T47D (cell line): ENCODE results near the gene GAA.

ENCODE experiments used
- DNase-seq, 2 experiments: peaks; one replicate each; pipeline versions ENCODE4 v3.0.0 to v3.0.0-alpha.2; 2011 to 2012; ENCODE audit warnings: low read depth in 1 of 2, low spot score in 1 of 2
- JUND ChIP-seq: IDR thresholded peaks from 2 replicates; pipeline ENCODE4 v1.6.1; 2012; ENCODE audit warnings: low read depth
- in situ Hi-C: cut with HindIII; loops from 2 replicates; pipeline ENCODE4 v1.10.0; 2016; ENCODE audit warnings: low sequenced_read_pairs, low pct_unique_long_range_greater_than_20kb

The GAA gene

DNA sequence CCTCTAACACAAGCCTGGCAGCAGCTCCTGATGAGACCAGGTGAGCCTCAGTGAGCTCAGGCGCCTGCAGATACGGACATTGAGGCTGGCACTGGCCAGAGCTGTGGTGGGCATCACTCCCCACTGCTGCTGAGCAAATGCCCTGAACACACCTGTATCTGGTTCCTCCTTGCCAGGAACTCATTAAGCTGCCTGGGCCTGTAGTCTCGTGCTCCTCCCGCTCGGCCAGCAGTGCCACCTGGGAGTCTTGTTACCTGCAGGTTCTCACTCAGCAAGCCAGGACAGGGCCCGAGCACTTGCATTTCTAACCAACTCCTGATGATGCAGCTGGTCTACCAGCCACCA is 32.2 kb downstream of the GAA start:
- in situ Hi-C loops, result no loop called here
- no peak for DNase-seq
- no peak for TF ChIP-seq JUND

DNA sequence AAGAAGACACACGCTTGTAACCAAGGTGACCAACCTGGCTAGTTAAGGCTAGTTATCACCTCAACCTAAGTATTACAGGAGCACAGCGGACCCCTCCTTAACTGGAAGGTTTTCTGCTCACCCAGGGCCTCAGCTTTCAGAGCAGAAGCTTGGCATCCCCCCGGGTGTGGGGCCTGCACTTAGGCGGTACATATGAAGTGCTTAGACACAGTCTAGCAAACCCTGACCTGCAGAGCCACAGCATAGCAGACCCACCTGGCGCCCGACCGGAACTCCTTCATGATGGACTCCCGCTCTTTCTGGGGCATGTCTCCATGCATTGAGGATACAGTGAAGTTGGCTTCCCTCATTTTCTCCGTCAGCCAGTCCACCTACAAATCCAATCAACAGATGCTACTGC is 35.8 kb downstream of the GAA start:
- in situ Hi-C loops, result no loop called here
- no peak for DNase-seq
- no peak for TF ChIP-seq JUND

DNA sequence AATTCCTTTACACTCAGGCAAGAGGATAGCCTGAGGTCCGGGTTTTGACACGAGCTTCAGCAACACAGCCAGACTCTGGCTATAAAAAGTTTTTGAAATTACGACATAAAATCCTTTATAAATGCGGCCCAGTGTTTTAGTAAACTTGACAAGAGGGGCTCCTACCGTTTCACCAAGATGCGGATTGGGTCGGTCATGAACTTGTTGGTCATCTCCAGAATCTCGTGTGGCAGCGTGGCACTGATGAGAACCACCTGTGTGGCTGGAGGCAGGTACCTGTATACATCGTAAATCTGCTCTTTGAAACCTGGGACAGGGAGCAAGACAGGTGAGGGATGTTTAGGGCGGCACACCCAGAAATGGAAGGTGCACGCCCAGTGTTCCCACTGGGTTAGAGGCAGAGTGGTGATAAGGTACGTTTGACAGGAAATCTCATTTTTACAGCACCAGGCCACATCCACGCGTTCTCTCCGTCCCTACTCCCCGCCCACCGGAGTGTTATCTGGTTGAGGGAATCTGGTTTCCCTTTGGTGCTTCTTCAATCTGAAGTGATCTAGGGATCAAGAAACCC is 37.6 kb downstream of the GAA start:
- in situ Hi-C loops, result no loop called here
- no peak for DNase-seq
- no peak for TF ChIP-seq JUND

DNA sequence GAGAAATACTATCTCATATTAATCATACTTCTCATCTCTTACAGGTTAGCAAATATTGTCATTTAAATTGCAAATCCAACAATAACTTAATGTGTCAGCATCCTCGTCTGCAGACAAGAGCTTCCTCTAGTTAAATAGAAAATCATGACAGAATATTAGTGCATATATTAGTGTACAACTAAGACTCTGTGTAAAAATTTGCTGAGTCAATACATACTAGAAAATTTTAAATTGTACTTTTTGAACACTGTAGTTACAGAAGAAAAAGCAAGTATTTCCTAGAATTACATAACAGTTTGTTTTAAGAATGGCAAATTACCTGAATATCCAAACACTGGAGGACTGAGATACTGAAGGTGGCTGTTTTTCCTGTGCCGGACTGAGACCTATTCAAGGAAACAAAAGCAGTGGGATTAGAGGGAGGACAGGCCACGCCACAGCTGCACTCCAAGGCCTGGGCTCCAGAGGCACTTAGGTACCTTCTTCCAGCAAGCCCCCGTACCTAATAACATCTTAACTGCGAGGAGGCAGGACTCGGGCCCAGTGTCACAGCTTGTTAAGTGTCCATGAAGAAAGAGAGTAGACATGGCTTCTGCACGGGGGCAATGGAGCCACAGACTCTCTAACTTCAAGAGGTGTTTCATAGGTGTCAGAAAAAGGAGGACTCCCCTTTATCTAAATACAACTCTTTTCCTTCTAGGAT is 40.2 kb downstream of the GAA start:
- in situ Hi-C loops, result no loop called here
- TF ChIP-seq JUND, result no peak
- no peak for DNase-seq

DNA sequence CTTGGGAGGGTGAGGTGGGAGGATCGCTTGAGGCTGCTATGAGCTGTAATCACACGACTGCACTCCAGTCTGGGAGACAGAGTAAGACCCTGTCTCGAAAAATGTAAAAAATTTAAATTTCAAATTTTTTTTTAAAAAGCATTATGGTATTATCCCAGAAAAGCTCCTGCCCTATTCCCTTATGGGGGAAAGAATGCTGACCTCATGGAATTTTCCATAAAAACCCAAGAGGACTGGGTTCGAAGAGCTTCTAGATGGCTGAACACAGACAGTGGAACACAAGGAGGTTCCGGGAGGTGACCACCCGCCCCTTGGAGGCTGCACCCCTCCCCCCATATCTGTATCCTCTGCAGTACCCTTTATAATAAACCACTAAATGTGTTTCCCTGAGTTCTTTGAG is 41.5 kb downstream of the GAA start:
- no peak for TF ChIP-seq JUND
- no peak for DNase-seq
- in situ Hi-C loops, result no loop called here

DNA sequence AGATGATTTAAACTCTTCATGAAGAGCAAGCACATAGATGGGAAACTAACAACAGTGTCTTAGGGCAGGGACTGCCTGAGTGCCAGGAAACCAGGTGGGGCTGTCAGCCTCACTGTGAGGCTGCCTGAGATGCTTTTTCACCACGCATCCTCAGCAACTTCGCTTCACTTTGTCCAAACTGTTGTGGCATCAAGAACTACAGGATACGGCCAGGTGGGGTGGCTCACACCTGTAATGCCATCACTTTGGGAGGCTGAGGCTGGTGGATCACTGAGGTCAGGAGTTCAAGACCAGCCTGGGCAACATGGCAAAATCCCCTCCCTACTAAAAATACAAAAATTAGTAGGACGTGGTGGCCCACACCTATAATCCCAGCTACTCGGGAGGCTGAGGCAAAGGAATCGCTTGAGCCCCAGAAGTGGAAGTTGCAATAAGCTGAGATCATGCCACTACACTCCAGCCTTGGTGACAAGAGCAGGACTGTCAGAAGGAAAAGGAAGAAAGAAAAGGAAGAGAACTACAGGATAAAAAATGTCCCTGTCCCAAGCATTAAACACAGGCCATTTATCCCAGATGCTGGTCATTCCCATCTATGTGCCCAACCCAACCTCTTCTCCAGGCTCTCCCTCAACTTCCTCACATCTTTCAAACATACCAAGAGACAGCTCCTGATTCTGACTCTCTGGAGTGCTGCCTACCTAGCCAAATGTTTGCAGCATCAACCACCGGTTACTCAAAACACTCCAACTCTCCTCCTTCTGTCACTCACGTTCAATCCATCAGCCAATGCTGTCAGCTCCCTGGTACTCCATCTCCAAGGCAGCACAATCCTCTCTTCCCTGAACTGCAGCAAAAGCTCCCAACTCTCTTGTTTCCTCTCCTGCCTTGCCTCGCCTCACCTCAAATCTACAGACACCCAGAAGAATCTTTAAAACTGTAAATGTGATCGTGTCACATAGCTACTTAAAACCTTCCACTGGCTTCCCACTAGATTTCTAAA is 44.0 kb downstream of the GAA start:
- no peak for TF ChIP-seq JUND
- in situ Hi-C loops, result no loop called here
- DNase-seq, result peak in 1 of 2 experiments; percentile 44

DNA sequence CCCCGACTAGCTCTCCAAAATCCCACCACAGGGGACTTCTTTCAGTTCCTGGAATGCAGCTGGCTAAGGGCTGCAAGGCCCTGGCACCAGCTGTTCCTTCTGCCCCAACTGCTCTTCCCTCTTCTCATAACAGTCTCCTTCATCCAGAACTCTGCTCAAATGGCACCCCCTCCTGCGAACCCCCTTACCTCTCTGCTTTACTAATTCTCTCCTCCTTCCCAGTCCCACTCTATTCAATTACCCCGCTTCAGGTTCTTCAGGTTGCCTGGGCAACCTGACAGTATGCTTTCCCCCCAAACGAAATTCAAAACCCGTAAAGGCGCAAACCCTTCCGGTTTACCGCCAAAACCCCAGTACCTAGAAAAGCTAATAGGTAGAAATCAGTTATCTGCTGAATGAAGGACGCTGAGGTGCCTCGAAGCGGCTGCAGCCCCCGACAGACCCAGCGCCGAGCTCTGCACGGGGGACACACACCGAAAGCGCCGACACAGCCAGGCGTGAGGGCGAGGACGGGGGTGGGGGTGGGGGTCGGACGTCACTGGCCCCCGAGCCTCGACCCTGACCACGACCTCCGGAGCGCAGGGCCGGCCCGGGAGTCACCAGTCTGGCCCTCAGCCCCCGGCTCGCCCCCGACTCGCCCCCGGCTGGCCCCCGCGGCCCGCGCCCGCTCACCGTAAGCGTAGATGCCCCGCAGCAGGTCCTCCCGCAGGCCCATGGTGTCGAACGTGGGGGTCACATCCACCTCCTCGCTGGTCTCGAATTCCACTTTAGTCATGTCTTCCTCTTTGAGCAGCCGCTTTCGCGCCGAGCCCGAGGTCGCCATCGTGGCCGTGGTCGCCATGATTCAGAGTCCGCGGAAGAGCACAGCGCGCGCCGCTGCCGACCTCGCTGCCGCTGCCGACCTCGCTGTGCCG is 45.0 kb downstream of the GAA start:
- no peak for DNase-seq
- no peak for TF ChIP-seq JUND
- in situ Hi-C loops, result no loop called here

DNA sequence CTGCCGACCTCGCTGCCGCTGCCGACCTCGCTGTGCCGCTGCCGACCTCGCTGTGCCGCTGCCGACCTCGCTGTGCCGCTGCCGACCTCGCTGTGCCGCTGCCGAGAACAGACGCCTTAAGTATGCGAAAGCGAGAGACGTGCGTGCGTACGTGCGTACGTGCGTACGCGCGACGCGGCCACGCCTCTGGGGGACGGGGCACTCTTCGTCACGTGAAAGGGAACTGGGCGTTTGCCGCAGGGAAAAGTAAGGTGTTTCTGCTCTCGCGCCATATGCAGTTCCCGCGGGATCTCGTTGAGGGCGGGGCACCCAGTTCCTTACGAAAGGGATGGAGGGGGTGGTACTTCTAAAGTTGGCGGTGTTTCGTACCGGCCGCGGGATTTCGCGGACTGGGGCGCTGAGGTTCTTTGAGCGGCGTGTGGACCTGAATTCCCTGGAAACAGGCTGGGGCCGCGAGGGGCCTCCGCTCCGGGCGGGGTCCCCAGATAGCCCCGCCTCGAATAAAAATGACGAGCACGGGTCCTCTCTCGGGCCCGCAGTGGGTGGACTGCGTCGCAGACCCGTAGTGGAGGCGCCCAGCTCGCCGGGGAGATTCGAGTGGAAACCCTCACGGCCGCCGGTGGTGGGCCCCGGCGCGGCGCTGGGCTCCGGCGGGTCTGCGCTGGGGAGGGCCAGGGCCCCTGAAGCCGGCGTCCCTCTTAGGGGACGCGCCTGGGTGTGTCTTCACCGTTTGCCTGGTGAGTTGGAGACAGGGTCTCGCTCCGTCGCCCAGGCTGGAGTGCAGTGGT is 45.8 kb downstream of the GAA start, which contains the start of gene EIF4A3:
Gene EIF4A3, minus strand, starts transcription at position 94 of the 788 bp plus-strand sequence. CDS start 167 bp downstream, outside the sequence.
- DNase-seq, result peak; percentile 99 to 100
- in situ Hi-C loops, result no loop called here
- no peak for TF ChIP-seq JUND

DNA sequence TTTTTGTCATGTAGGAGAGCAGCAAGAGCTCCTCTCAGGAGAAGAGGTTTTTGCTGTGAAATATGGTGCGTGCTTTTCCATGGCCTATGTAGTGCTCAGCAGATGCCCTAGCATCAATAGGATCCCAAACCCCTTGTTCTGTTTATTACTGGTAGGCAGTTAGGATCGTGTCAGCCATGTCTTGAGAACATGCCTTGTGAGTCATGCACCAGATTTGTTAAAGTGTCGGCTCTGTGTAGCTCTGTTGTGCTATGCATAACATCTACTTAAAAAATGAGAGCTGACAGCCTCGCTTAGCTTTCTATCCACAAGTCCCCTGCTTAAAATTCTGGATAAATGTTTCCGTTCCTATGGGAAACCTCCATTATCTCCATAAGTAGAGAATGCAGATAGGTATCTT is 50.0 kb downstream of the GAA start:
- in situ Hi-C loops, result no loop called here
- no peak for TF ChIP-seq JUND
- DNase-seq, result no peak

DNA sequence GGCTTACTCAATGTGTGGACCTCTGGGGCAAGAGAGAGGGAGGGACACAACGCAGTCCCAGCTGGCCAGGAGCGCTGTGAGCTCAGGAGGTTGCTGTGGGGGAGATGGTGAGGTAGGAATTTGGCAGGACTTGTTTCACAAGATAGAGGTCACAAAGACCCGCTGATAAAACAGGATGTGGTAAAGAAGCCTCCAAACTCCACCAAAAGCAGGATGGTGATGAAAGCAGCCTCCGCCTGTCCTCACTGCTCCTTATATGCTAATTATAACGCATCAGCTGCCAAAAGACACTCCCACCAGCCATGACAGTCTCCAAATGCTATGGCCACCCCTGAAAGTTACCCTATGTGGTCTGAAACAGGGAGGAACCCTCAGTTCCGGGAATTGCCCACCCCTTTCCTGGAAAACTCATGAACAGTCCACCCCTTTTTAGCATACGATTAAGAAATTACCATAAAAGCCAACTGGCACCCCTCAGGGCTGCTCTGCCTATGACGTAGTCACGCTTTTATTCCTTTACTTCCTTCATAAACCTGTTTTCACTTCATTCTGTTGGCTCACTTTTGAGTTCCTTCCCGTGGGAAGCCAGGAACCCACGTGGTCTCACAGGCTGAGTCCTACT is 50.8 kb downstream of the GAA start:
- DNase-seq, result peak in 1 of 2 experiments; percentile 62
- no peak for TF ChIP-seq JUND
- in situ Hi-C loops, result no loop called here

DNA sequence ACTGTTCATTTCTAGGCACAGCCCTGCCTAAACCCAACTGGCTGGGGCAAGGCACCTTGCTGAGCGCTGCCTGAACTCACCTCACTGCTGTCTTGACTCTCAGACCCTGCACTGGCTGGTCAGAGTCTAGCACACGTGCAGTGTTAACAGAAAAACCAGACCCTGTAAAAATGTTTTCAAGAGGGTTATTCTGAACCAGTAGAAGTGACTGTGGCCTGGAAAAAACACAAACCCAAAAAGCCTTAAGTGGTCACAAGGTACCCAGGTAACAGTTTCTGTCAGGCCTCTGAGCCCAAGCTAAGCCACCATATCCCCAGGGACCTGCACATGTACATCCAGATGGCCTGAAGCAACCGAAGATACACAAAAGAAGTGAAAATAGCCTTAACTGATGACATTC is 51.6 kb downstream of the GAA start:
- no peak for DNase-seq
- TF ChIP-seq JUND, result no peak
- in situ Hi-C loops, result no loop called here
